GM18870 (cell line): ENCODE data around the gene GNG7.
"Not testable (repeated sequence)": the region's sequence is repeated elsewhere in the genome, so short reads cannot be mapped to it uniquely, and the experiment has no call there.

Experiments used
- ATAC-seq: cut with Tn5 transposase; IDR thresholded peaks from one replicate; pipeline ENCODE4 v1.9.1; 2021; ENCODE audit warnings: moderate library complexity; ENCODE audit not compliant: unreplicated experiment

Gene GNG7

DNA sequence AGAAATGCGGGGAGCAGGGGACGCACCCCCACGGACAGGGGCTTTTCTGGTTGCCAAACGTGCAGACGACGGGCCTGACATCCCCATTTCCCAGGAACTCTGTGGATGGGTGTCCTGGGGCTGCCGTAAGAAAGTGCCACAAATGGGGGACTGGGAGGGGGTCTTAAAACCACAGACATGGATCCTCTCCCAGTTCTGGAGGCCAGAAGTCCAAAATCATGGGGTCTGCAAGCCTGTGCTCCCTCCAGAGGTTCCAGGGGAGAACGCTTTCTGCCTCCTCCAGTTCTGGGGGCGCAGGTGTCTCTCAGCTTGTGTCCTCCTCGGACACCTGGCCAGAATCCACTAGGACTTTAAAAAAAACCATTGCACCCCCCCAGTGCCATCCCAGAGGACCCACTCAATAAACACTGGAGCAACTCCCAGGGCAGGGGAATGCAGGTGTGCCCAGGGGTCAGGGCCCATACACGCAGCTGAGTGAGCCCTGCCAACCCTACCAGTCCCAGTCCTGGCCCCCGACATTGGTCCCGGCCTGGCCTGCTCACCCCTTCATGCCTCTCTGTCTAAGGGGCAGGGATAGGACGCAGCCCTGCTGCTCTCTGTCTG lies 122.7 kb downstream of the GNG7 start:
- ATAC-seq: no peak

DNA sequence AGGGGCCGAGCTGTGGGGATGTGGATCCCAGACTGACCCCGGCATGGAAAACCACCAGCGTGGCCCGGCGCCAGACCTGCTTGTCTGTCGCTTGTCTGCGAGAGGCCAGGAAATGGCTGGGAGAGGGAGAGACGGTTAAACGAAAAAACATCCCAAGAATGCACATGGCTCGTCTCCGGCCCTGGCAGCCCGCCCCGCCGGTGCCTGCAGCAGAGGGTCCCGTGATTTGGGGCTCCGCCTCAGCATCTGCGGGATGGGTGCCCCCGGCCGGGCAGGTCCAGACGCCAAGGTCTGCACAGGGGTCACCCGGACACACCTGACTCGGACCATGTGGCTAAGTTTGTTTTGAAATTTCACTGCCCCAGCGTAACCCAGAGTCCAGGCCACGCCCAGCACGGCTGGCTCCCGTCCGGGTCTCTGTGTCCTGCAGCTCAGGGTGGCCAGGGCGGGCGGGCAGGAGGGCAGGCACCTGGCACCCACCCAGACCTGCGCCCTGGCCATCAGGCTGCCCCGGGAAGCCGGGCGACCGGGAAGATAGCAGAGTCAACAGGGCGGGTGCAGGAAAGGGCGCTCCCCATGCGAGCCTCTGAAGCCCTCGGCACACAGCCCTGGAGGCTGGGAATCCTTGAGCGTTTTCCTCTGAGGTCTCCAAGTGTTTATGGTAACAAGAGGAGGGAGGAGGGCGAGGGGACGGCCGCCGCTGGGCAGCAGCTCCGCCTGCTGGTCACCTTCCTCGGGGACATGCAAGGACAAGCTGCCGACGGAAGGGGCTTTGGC lies 123.4 kb downstream of the GNG7 start:
- no peak for ATAC-seq

DNA sequence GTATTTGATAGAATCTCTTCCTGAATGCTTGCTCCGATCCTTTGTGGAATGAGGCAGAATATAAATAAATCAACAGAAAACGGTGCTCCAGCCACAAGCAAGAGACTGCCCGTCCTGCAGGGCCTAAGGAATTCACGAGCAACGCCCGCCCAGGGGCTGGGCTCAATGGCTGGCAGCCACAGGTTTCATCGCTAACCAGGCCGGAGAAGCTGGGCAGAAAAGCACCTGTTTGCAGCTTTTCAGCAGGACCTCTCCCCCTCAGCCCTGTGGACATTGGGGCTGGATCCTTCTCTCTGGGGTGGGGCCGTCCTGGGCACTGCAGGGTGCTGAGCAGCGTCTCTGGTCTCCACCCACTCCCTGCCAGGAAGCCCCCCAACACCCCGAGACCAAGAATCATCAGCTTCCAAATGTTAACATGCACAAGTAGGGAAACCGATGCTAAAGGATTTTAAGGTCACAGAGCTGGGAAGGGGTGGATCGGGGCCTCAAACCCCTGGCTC lies 124.1 kb downstream of the GNG7 start:
- no peak for ATAC-seq

DNA sequence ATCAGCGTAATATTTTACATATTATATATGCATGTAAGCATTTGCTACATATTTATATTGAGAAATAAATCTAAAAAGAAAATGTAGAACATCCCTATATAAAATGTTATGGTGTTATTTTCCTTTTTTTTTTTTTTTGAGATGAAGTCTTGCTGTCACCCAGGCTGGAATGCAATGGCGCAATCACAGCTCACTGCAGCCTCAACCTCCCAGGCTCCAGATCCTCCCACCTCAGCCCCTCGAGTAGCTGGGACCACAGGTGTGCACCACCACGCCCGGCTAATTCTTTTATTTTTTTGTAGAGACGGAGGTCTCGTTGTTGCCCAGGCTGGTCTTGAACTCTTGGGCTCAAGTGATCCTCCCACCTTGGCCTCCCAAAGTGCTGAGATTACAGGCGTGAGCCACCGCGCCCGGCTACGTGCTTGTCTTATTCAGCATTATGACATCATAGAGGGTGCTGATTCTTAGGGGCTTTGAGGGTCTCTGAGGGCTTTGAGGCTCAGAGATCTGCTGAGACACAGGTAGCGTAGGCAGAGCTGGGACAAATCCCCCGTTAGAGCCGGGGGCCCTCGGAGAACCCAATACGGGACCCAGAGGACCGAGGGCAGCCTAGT lies 124.7 kb downstream of the GNG7 start:
- ATAC-seq: no peak

DNA sequence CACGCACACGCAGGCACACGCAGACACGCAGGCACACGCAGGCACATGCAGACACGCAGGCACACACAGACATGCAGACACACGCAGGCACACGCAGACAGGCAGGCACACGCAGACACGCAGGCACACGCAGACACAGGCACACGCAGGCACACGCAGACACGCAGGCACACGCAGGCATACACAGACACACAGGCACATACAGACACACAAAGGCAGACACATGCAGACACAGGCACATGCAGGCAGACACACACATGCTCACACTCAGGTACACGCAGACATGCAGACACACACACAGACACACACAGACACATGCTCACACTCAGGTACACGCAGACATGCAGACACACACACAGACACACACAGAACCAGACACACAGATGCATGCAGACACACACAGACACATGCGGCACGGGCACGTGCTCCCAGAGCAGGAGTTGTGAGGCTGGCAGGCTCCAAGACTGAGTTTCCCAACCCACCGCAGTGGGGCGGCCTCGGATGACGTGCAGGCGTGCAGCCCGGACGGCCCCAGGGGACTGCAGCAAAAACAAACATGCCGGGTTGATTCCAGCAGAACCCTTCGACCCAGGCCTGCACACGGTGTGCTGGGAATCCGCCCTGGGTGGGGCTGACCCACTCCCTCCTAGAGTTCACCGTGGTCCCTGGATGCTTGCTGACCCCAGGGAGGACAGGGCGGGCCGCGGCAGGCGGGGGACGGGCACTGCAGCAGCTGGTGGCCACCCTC lies 126.6 kb downstream of the GNG7 start:
- no peak for ATAC-seq

DNA sequence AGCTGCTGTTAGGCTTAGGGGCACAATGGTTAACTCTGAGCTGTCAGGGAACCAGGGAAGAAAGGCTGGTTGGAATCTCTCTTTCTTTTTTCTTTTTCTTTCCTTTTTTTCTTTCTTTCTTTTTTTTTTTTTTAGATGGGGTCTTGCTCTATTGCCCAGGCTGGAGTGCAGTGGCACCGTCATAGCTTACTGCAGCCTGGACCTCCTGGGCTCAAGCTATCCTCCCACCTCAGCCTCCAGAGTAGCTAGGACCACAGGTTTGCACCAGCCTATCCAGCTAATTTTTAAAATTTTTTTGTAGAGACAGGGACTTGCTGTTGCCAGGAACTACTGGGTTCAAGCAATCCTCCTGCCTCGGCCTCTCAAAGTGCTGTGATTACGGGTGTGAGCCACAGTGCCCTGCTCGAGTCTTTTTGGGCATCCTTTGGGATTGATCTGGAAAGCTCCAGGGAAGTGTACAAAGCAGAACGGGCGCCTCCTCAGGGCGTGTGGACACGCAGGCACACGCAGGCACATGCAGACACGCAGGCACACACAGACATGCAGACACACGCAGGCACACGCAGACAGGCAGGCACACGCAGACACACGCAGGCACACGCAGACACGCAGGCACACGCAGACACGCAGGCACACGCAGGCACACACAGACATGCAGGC lies 127.4 kb downstream of the GNG7 start:
- no peak for ATAC-seq

DNA sequence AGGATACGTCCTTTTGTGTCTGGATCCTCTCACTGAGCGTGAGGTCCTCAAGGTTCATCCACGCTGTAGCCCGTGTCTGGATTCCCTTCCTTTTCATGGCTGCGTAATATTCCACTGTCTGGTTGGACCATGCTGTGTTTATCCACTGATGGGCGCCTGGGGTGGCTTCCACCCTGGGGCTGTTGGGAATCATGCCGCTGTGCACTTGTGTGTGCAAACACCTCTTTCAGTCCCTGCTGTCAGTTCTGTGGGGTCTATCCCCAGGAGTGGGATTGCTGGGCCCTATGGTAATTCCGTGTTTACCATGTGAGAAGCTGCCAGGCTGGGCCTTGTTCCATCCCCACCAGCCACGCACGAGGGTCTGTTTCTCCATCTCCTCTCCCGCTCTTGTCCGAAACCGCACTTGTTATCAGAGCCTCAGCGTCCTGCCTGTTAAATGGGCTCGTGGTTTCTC lies 128.0 kb downstream of the GNG7 start:
- ATAC-seq: no peak

DNA sequence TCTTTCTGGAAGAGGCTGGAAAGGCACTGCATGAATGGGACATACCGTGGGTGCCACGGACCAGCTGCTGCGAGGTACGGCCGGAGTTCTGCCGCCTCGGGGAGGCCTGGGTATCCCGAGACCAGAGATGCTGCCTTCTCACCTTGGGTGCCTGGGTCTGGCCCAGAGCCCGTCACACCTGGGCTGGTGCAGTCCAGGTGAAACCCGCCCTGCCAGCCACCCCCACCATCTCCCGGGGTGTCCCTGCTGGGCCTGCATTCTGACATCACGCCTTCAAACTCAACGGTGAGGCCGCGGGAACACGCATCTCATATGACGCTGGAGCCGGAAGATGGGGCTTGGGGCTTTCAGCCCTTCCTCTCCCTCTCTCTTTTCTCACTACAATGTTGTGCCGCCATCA lies 128.6 kb downstream of the GNG7 start:
- ATAC-seq: no peak

DNA sequence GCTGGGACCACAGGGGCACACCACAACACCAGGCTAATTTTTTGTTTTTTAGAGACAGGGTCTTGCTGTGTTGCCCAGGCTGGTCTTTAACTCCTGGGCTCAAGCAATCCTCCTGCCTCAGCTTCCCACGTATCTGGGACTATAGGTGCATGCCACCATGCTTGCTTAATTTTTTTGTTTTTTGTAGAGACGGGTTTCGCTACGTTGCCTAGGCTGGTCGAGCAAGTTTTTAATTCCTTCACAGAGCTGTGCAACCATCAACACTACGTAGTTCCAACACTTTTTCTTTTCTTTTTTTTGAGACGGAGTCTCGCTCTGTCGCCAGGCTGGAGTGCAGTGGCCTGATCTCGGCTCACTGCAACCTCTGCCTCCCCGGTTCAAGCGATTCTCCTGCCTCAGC lies 130.3 kb downstream of the GNG7 start:
- not testable (repeated sequence) for ATAC-seq

DNA sequence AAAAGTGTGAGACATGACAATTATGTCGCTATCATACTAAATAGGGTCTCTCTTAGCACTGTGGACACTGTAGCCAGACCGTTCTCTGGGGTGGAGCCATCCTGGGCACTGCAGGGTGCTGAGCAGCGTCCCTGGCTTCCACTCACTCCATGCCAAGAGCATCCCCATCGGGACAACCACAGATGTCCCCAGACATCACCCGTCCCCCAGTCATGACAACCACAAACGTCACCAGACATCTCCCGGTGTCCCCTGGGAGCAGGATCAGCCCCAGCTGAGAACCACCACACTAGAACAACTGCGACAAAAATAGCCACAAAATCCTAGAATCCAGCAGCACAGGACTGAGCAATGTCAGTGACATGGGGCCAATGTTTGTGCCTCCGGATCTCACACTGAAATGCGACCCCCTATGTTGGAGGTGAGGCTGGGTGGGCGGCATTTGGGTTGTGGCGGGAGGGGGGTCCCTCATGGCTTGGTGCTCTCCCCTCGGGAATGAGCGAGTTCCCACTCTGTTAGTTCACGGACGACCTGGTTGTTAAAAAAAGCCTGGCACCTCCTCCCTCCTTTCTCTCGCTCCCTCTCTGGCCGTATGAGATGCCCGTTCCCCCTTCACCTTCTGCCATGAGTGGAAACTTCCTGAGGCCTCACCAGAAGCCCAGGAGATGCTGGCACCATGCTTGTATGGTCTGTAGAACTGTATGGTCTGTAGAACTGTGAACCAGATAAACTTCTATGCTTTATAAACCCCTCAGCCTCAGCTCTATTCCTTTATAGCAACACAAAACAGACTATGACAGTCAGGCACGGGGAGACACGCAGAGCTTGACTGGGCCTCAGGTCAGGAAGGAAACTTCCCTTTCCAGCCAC lies 132.7 kb downstream of the GNG7 start:
- no peak for ATAC-seq

DNA sequence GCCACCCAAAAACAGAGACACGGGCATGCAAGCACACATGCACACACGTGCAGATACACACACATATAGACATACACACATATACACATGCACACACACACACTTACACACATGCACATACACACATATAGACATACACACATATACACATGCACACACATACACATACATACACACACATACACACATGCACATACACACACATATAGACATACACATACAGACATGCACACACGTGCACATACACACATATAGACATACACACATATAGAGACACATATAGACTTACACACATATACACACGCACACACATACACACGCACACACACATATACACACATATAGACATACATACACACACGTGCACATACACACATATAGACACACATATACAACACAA lies 134.5 kb downstream of the GNG7 start:
- no peak for ATAC-seq

DNA sequence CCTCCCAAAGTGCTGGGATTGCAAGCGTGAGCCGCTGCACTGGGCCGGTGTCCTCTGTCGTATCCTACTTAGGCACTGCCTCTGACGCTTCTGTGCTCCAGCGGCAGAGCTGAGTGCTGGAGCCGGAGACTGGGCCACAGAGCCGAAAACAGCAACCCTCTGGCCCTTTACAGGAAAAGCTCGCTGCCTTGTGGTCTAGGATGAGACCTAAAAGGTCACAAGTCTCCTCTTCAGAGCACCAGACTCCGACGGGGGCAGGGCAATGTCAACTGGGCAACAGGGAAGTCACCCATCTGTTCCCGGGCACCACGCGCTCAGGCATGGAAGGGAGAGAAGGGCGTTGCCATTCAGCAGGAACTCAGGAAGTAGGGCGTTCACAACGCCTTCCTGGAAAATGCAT lies 134.9 kb downstream of the GNG7 start:
- ATAC-seq: no peak

DNA sequence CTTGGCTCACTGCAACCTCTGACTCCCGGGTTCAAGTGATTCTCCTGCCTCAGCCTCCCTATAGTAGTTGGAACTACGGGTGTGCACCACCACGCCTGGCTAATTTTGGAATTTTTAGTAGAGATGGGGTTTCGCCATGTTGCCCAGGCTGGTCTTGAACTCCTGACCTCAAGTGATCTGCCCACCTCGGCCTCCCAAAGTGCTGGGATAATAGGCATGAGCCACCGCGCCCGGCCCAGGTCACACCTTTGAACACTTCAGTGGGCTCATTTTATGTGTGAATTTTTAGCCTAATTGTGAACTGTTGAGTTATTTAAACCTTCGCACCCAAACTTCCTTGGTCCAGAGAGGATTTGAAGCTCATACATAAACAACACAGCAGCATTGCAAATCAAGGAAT lies 138.9 kb downstream of the GNG7 start:
- not testable (repeated sequence) for ATAC-seq

DNA sequence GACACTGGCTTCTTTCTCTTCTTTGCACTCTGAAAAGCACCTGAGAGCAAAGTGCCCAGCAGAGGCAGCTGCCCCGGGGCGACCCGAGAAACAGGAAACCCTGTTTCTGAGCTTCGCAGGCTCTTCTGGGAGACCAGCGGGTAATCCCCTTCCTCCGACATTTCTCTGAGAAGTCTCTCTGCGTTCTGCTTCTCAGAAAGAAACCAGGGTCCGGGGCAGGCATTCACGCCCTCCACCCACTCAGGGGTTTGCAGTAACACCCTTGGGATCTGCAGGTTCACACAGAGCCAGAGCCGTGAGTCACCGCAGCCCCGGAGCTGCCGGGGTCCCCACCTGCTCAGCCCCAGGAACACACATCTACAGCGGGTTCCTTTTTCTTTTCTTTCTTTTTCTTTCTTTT lies 140.6 kb downstream of the GNG7 start:
- ATAC-seq: peak; percentile 54

DNA sequence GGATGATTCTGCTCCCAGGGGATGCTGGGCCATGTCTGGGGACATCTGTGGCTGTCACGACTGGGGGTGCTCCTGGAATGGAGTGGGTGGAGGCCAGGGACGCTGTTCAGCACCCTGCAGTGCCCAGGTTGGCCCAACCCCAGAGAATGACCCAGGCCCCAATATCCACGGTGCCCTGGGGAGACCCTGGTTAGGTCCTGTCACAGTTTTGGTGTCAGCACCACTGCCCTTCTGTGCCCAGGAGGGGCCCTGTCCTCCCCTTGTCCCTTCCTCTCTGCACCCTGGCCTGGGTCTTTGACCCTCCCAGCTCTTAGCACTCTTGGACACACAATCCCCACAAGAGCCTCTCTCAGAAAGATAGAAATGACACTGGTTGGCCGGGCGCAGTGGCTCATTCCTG lies 141.3 kb downstream of the GNG7 start:
- ATAC-seq: no peak

DNA sequence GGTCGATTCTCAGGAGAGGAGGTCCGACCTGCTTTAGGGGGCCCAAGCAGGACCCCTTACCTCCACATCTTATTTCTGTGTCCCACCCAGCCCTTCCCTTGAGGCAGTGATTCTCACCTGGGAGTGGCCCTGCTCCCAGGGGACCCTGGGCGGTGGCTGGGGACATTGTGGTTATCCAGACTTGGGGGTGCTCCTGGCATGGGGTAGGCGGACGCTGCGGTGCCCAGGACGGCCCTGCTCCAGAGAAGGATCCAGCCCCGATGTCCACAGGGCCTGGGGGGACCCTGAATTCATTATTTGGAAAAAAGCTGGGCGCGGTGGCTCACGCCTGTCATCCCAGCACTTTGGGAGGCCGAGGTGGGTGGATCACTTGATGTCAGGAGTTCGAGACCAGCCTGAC lies 142.1 kb downstream of the GNG7 start:
- no peak for ATAC-seq

DNA sequence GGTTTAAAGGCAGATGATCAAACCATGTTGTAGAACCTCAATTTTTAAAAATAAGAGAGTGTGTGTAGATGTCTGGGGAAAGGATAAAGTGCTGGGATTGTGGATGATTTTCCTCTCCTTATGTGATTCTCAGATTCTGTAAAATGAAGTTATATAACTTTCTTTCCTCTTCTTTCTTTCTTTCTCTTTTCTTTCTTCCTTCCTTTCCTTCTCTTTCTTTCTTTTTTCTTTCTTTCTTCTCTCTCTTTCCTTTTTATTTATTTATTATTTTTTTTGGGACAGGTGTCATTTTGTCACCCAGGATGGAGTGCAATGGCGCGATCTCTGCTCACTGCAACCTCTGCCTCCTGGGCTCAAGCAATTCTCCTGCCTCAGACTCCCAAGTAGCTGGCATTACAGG lies 144.0 kb downstream of the GNG7 start:
- no peak for ATAC-seq

DNA sequence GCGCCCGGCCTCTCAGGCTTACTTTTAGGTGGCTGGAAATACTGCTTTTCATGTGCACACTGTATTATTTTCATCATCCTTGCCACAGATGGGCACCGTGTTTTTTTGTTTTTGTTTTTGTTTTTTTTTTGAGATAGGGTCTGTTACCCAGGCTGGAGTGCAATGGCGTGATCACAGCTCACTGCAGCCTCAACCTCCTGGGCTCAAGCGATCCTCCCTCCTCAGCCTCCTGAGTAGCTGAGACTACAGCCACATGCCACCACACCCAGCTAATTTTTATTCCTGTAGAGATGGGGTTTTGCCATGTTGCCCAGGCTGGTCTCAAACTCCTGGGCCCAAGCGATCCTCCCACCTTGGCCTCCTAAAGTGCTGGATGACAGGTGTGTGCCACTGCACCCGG lies 144.4 kb downstream of the GNG7 start:
- ATAC-seq: not testable (repeated sequence)

DNA sequence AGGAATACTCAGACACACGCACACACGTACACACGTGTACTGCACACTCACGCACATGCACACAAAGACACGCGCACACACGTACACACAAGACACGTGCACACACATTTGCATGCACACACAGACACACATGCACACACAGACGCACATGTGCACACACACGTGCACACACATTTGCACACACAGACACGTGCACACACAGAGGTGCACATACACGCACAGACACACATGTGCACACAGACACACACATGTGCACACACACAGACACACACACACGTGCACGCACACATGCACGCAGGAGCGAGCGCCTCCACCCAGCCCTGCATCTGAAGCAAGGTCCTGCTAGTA lies 145.4 kb downstream of the GNG7 start:
- ATAC-seq: no peak
